ENCODE data around the gene BEAN1. TPM values are rescaled to one million over a fixed set of nuclear protein-coding genes. Genes with fewer than 3 reads are reported as not detected.

Gene BEAN1
- total RNA-seq, 1 experiment from 2014 or later = 1.1 TPM

DNA sequence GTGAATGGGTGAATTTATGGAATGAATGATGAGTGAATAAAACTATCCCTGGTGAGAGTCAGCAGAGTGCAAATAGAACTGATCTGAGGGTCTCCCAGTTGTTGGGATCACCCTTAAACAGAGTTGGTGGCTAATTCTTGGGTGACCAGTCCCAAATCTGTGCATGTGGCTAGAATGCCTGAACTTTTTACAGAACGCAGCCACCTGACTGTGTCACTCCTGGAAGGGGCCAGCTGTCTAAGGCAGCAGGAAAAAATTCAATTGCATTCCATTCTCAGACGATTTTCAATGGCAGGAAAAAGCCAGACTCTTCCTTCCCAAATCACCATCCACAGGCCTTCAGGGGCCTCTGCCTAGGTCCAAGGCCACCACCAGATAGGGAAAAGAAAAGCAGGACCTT is 43.5 kb downstream of the BEAN1 start:
- intact Hi-C loops (cut with micrococcal nuclease) = no loop called here
- TF ChIP-seq, protein P1, sequence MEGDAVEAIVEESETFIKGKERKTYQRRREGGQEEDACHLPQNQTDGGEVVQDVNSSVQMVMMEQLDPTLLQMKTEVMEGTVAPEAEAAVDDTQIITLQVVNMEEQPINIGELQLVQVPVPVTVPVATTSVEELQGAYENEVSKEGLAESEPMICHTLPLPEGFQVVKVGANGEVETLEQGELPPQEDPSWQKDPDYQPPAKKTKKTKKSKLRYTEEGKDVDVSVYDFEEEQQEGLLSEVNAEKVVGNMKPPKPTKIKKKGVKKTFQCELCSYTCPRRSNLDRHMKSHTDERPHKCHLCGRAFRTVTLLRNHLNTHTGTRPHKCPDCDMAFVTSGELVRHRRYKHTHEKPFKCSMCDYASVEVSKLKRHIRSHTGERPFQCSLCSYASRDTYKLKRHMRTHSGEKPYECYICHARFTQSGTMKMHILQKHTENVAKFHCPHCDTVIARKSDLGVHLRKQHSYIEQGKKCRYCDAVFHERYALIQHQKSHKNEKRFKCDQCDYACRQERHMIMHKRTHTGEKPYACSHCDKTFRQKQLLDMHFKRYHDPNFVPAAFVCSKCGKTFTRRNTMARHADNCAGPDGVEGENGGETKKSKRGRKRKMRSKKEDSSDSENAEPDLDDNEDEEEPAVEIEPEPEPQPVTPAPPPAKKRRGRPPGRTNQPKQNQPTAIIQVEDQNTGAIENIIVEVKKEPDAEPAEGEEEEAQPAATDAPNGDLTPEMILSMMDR (IDR thresholded peaks at IDR 0.05; ENCODE audit: unreplicated experiment) = no peak
- DNase-seq (ENCODE audit: unreplicated experiment) = no peak
- H3K4me1 Mint-ChIP-seq (ENCODE audit: insufficient read depth, unreplicated experiment) = peaks cover 6% of the 10 kb centered on the region
- H3K4me3 Mint-ChIP-seq (ENCODE audit: unreplicated experiment) = no peak overlapping the region
- no TSS peak for BruUV-seq (replicated peaks)
- H3K27me3 Mint-ChIP-seq (ENCODE audit: insufficient read depth, unreplicated experiment) = no peaks in the 10 kb centered on the region
- ChIA-PET POLR2A (no interaction called here), CTCF (interaction anchor here (0.6 to 7.1 kb wide), 3 partner anchors 9 to 64 kb away, joined by 3 to 61 read pairs (median 3); no protein-coding TSS in a partner anchor)
- no peaks in the 10 kb centered on the region for H3K9me3 Mint-ChIP-seq (ENCODE audit: unreplicated experiment)
- no peaks in the 10 kb centered on the region for H3K36me3 Mint-ChIP-seq (ENCODE audit: insufficient read depth, unreplicated experiment)
- no peak overlapping the region for H3K27ac Mint-ChIP-seq (ENCODE audit: low read depth, unreplicated experiment)

DNA sequence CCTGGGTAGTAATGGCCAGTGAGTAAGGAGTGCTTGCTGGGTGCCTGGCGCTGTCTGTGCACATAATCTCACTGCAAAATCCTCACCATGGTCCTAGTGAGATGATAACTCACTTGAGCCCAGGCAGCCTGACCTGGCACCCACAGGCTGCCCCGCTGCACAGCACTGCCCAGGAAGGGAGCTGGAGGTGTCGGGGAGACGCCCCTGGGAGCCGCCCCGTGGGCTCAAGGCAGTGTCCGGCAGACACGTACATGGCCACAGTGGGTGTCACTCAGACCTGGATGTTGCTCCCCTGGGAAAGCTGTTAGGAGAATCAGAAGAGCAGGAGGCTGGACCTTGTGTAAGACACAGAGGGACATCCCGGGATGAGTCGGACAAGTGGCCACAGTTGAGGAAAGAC is 44.2 kb downstream of the BEAN1 start:
- BruUV-seq (replicated peaks) = no TSS peak
- DNase-seq (ENCODE audit: unreplicated experiment) = no peak
- H3K9me3 Mint-ChIP-seq (ENCODE audit: unreplicated experiment) = no peaks in the 10 kb centered on the region
- no peak overlapping the region for H3K27ac Mint-ChIP-seq (ENCODE audit: low read depth, unreplicated experiment)
- H3K27me3 Mint-ChIP-seq (ENCODE audit: insufficient read depth, unreplicated experiment) = no peaks in the 10 kb centered on the region
- intact Hi-C loops (cut with micrococcal nuclease) = no loop called here
- H3K4me1 Mint-ChIP-seq (ENCODE audit: insufficient read depth, unreplicated experiment) = peaks cover 6% of the 10 kb centered on the region
- H3K36me3 Mint-ChIP-seq (ENCODE audit: insufficient read depth, unreplicated experiment) = no peaks in the 10 kb centered on the region
- POLR2A ChIA-PET = interaction anchor here (0.6 kb wide), 1 partner anchor 86 kb away, joined by 3 read pairs; no protein-coding TSS in a partner anchor
- no peak overlapping the region for H3K4me3 Mint-ChIP-seq (ENCODE audit: unreplicated experiment)
- TF ChIP-seq, protein P1 (IDR thresholded peaks at IDR 0.05; ENCODE audit: unreplicated experiment) = no peak
- CTCF ChIA-PET = interaction anchor here (0.6 to 7.1 kb wide), 3 partner anchors 10 to 73 kb away, joined by 3 to 61 read pairs (median 3); no protein-coding TSS in a partner anchor

DNA sequence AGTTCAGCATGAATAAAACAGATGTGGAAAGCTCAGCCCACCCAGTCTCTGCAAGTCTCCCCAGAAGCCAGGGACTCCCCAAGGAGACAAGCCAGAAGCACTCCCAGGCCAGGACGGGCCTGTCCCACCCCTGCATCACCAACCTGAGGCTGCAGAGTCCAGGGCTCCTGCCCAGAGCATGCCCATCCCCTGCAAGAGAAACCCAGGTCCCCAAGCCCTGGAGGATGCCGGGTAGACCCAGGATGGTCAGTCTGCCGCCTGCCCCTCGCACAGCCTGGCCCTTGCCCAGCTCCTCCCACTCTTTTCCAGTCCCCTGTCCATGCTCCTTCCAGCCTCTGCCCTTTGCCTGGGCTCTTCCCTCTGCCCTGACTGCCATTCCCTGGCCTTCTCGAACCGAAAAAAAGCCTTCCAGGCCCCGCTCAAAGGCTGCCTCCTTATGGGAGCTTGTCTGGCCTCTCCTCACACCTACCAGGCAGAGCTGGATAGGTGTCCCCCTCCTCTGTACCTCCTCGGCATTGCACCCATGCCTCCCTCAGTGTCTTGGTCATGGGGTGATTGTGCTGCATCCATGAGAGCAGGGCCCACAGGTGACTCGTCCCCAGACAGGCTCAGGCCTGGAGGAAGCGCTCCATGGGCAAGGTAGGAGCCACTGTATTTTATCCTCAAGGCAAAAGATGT is 44.8 kb downstream of the BEAN1 start:
- peaks cover 6% of the 10 kb centered on the region for H3K4me1 Mint-ChIP-seq (ENCODE audit: insufficient read depth, unreplicated experiment)
- no peaks in the 10 kb centered on the region for H3K27me3 Mint-ChIP-seq (ENCODE audit: insufficient read depth, unreplicated experiment)
- no peak for DNase-seq (ENCODE audit: unreplicated experiment)
- no peaks in the 10 kb centered on the region for H3K9me3 Mint-ChIP-seq (ENCODE audit: unreplicated experiment)
- peak overlapping the region; percentile 25 for H3K27ac Mint-ChIP-seq (ENCODE audit: low read depth, unreplicated experiment)
- intact Hi-C loops (cut with micrococcal nuclease) = no loop called here
- TF ChIP-seq, protein P1 (IDR thresholded peaks at IDR 0.05; ENCODE audit: unreplicated experiment) = no peak
- peaks cover under 1% of the 10 kb centered on the region for H3K36me3 Mint-ChIP-seq (ENCODE audit: insufficient read depth, unreplicated experiment)
- no TSS peak for BruUV-seq (replicated peaks)
- CTCF ChIA-PET = interaction anchor here (0.6 to 7.1 kb wide), 5 partner anchors 8 to 198 kb away, joined by 3 to 61 read pairs (median 5); no protein-coding TSS in a partner anchor
- H3K4me3 Mint-ChIP-seq (ENCODE audit: unreplicated experiment) = no peak overlapping the region
- POLR2A ChIA-PET = interaction anchor here (0.6 kb wide), 1 partner anchor 86 kb away, joined by 3 read pairs; no protein-coding TSS in a partner anchor

DNA sequence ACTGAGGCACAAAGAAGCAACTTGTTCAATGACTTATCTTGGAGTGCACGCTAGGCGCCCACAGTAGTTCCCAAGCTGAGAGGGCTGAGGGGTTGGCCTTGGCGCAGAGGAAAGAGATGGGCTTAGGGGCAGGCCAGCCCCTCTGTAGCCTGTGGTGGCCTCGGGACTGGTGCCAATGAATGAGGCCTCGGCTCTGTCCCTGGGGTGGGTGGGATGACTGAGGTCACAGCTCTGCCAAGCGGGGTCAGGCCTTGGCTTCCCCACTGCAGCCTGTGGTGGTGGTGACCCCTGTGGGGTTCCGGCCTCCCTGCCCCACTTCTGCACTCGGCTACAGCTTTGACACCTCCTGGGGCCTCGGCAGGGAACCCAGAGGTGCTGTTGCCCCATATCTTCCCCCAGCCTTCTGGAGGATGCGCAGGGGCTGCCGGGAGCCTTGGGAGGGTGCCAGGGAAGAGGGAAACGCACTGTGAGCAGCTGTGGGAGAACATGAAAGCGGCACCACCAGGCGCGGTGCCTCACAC is 46.0 kb downstream of the BEAN1 start:
- Mint-ChIP-seq H3K27me3 (ENCODE audit: insufficient read depth, unreplicated experiment) (no peaks in the 10 kb centered on the region), H3K27ac (ENCODE audit: low read depth, unreplicated experiment) (no peak overlapping the region), H3K4me3 (ENCODE audit: unreplicated experiment) (no peak overlapping the region), H3K9me3 (ENCODE audit: unreplicated experiment) (no peaks in the 10 kb centered on the region), H3K36me3 (ENCODE audit: insufficient read depth, unreplicated experiment) (peaks cover 6% of the 10 kb centered on the region), H3K4me1 (ENCODE audit: insufficient read depth, unreplicated experiment) (peaks cover 6% of the 10 kb centered on the region)
- TF ChIP-seq, protein P1 (IDR thresholded peaks at IDR 0.05; ENCODE audit: unreplicated experiment) = no peak
- ChIA-PET CTCF (interaction anchor here (0.7 to 7.1 kb wide), 6 partner anchors 10 to 66 kb away, joined by 3 to 61 read pairs (median 6); no protein-coding TSS in a partner anchor), POLR2A (interaction anchor here (0.7 kb wide), 1 partner anchor 10 kb away, joined by 3 read pairs; no protein-coding TSS in a partner anchor)
- intact Hi-C loops (cut with micrococcal nuclease) = no loop called here
- DNase-seq (ENCODE audit: unreplicated experiment) = no peak
- BruUV-seq (replicated peaks) = no TSS peak
